Stromal cell of bone marrow (primary cell): Measurements from ENCODE around the gene TRPM8.

Source experiments
- DNase-seq: peaks from one replicate; pipeline ENCODE4 v3.0.0-alpha.2; 2012; ENCODE audit warnings: low read depth

Gene TRPM8

GRCh38 chr2:233976087-233976486 is 58.9 kb downstream of the TRPM8 start:
- no peak for DNase-seq

GRCh38 chr2:233976690-233977294 is 59.6 kb downstream of the TRPM8 start:
- peak; percentile 59 for DNase-seq

- no peak for DNase-seq
Measured at GRCh38 chr2:233977296-233977837, 60.2 kb downstream of the TRPM8 start.

GRCh38 chr2:233979748-233980147 is 62.6 kb downstream of the TRPM8 start:
- no peak for DNase-seq

- DNase-seq = no peak
Measured at GRCh38 chr2:233980955-233981561, 63.9 kb downstream of the TRPM8 start.

GRCh38 chr2:233981574-233982420 is 64.6 kb downstream of the TRPM8 start:
- DNase-seq = no peak

- DNase-seq = peak; percentile 82
Measured at GRCh38 chr2:233982421-233983121, 65.4 kb downstream of the TRPM8 start.

- DNase-seq = no peak
Measured at GRCh38 chr2:233983445-233983844, 66.3 kb downstream of the TRPM8 start.

GRCh38 chr2:233988581-233988980 is 71.4 kb downstream of the TRPM8 start:
- DNase-seq = no peak

GRCh38 chr2:233989221-233989858 is 72.2 kb downstream of the TRPM8 start:
- DNase-seq = no peak

- no peak for DNase-seq
Measured at GRCh38 chr2:233990261-233990798, 73.2 kb downstream of the TRPM8 start.

GRCh38 chr2:233991196-233991595 is 74.0 kb downstream of the TRPM8 start:
- no peak for DNase-seq

- no peak for DNase-seq
Measured at GRCh38 chr2:233992513-233993217, 75.5 kb downstream of the TRPM8 start.

GRCh38 chr2:233993461-233993860 is 76.3 kb downstream of the TRPM8 start:
- DNase-seq = no peak

GRCh38 chr2:233994151-233994550 is 77.0 kb downstream of the TRPM8 start:
- no peak for DNase-seq

GRCh38 chr2:233996000-233996399 is 78.8 kb downstream of the TRPM8 start:
- DNase-seq = no peak

GRCh38 chr2:233996461-233996860 is 79.3 kb downstream of the TRPM8 start:
- DNase-seq = no peak

- no peak for DNase-seq
Measured at GRCh38 chr2:233997707-233998106, 80.5 kb downstream of the TRPM8 start.

- no peak for DNase-seq
Measured at GRCh38 chr2:233999182-233999581, 82.0 kb downstream of the TRPM8 start.

GRCh38 chr2:234001380-234002160 is 84.4 kb downstream of the TRPM8 start:
- DNase-seq = no peak
